H1 (cell line): ENCODE data around the gene IL1RAPL1. TPM values are rescaled to one million over a fixed set of nuclear protein-coding genes. Genes with fewer than 3 reads are reported as not detected.

Source experiments
- CBX5 ChIP-seq: fragments of 300-800, 300-1000 bp; sonication (generic); IDR thresholded peaks from 2 replicates; pipeline ENCODE4 v1.7.1; 2016; ENCODE audit warnings: antibody characterized with exemption, low read length, low read depth
- CHD2 ChIP-seq: IDR thresholded peaks from 2 replicates; pipeline ENCODE4 v1.6.1; 2012; ENCODE audit warnings: low read length, improper control_type of control experiment
- CHD7 ChIP-seq: fragments of 300-600 bp; sonication (generic); IDR thresholded peaks from 2 replicates; pipeline ENCODE4 v1.7.1; 2012; ENCODE audit warnings: low read length, moderate library complexity, mild to moderate bottlenecking, inconsistent platforms; ENCODE audit not compliant: insufficient replicate concordance
- FOSL1 ChIP-seq: IDR thresholded peaks from 2 replicates; pipeline ENCODE4 v1.6.1; 2011; ENCODE audit warnings: mild to moderate bottlenecking, low read depth, low read length, moderate library complexity; ENCODE audit not compliant: insufficient read depth
- GABPA ChIP-seq: IDR thresholded peaks from 2 replicates; pipeline ENCODE4 v1.6.1; 2011; ENCODE audit warnings: mild to moderate bottlenecking, low read length, moderate library complexity, borderline replicate concordance; ENCODE audit not compliant: insufficient read depth
- NANOG ChIP-seq: IDR thresholded peaks from 2 replicates; pipeline ENCODE4 v1.6.1; 2011; ENCODE audit warnings: low read length, low read depth, mild to moderate bottlenecking, inconsistent platforms; ENCODE audit not compliant: insufficient read depth, poor library complexity, severe bottlenecking
- polyA plus RNA-seq, 7 experiments: library from polyadenylated mRNA; depleted of rRNA in 3 of 7; stranded (reverse) in 5 of 7; unstranded in 2 of 7; fragments of >200 nt in 5 of 7; fragments of 200-250 nt in 2 of 7; gene quantifications; 1 replicate in 5 of 7; 2 replicates in 1 of 7; 4 replicates in 1 of 7; pipeline versions ENCODE4 v1.2.1 to v1.2.3, GENCODE V29; 2011 to 2013; ENCODE audit warnings: missing spikeins in 2 of 7, mixed read lengths in 2 of 7
- total RNA-seq: library from RNA; stranded (reverse); fragmentation: NEBNext Ultra II Directional; extraction: Animal tissue kit (Norgen Biotek cat#: 25700); gene quantifications from 2 replicates; pipeline ENCODE4 v1.2.1, GENCODE V29; 2021

IL1RAPL1 gene
- total and polyA plus RNA-seq, 2 of the 8 experiments (the other 6 are each of a cell fraction or from before 2014, with no cell fraction given): 0.11 to 0.35 TPM

GRCh38 chrX:28586286-28586685, 960 bp upstream of the IL1RAPL1 start (continued):
- TF ChIP-seq CHD7 (no peak), NANOG (no peak), FOSL1 (no peak), GABPA (no peak), CHD2 (no peak), CBX5 (no peak)
